GM21515 (cell line): ENCODE data around the gene RNF213.

Experiments used
- ATAC-seq: cut with Tn5 transposase; IDR thresholded peaks from one replicate; pipeline ENCODE4 v1.9.1; 2021; ENCODE audit not compliant: unreplicated experiment

The RNF213 gene

DNA sequence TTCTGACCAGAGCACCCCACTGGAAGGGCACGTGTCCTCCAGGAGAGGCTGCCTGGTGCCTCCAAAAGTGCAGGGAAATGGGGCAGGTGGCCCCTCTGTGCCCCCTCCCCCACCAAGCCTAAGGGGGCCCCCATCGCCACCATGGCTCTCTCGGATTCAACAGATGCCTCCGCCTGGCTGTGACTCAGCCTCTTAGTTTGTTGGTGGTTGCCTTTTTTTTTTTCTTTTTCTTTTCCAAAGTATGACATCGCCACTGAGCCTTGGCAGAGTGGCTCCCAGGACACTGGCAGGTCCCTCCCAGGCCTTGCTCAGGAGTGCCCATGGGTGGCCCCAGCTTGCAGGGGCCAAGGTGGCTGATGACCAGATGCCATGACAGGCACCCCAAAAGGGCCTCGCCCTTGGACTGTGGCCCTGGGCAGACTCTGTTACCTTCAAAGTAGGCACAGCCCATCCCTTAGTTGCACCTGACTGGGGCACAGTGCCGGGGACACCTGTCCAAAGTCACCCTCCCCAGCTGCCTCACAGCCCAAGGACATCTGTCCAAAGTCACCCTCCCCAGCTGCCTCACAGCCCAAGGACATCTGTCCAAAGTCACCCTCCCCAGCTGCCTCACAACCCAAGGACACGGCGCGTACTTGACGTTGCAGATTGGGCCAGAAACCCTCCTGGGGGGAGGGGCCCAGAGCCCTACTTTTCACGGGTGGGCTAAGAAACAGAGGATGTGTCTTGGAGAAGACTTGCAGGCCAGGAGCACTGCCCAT lies 186.2 kb downstream of the RNF213 start:
- no peak for ATAC-seq

GRCh38 chr17:80447790-80448189 lies 187.1 kb downstream of the RNF213 start:
- no peak for ATAC-seq
